Measurements from ENCODE around the gene HIVEP3.

The HIVEP3 gene

GRCh38 chr1:41730806-41731205 is 187.9 kb downstream of the HIVEP3 start:
- DNase-seq (ENCODE audit: low read depth) = no peak

DNA sequence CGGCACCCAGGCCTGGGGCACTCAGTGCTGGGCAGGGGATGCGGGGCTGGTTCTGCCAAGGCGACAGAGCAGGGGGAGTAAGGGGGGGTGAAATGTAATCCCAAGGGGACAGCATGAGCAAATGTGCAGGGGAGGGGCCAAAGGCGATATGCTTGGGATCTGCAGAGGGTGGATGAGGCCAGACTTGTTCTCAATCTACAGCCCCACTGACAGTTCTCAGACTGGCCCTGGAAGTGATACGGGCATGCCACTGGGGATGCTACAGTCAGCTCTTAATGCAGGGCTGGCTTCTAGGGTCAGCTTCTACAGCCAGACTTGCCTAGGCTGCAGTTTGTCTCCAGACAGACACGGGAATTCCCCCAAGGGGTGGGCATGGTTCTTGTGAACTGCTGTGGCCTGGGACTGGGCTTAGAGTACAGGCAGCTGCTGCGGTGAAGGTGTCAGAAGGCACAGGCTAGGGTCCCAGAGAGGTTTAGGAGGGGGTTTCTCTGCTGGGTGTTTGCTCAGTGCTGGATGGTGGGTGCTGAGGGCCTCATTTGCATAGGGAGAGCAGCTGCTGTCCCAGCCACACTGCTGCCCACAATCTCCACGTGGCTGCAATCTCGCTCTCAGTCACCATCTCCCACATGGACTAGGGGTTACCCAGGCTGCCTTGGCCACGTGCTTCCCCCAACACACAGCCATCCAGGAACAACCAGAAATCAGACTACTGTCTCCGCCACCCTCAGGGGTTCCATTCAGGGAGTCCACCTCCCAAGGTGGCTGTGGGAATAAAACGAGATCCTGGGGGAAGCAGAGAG is 190.1 kb downstream of the HIVEP3 start:
- peak; percentile 36 for DNase-seq (ENCODE audit: low read depth)

DNA sequence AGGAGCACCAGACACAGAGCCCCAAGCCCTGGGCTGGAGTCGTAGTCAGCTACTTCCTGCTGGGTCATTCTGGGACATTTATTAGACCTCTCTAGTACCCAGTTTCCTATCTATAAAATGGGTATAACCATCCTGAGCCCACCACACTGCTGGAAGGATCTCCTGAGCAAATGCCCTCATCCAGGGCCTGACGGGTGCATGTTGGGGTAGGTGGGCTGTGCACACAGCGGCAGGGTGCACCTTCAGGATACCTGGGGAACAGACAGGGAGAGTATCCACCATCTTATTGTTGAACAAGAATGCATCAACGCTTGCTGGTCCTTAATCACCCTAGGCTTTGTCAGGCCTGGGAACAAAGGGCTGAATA is 191.0 kb downstream of the HIVEP3 start:
- no peak for DNase-seq (ENCODE audit: low read depth)

GRCh38 chr1:41726899-41727748 is 191.6 kb downstream of the HIVEP3 start:
- no peak for DNase-seq (ENCODE audit: low read depth)

GRCh38 chr1:41726292-41726691 is 192.4 kb downstream of the HIVEP3 start:
- DNase-seq (ENCODE audit: low read depth) = no peak

DNA sequence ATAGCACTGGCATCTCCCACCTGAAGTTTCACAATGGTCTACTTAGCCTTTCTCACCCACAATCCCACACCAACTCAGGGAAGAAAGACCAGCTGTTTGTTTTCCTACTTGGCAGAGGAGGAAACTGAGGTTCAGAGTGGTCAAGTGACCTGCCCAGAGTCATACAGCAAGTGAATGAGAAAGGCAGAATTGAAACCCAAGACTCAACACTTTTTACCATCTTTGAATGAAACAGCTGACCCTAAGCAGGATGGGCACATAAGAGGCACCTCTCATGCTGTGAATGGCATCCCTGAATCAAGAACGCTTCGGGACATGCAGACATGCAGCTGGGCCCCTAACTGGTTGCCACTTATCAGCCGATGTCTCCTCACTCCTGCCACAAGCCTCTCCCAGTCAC is 193.8 kb downstream of the HIVEP3 start:
- no peak for DNase-seq (ENCODE audit: low read depth)

GRCh38 chr1:41724248-41724647 is 194.5 kb downstream of the HIVEP3 start:
- DNase-seq (ENCODE audit: low read depth) = no peak

DNA sequence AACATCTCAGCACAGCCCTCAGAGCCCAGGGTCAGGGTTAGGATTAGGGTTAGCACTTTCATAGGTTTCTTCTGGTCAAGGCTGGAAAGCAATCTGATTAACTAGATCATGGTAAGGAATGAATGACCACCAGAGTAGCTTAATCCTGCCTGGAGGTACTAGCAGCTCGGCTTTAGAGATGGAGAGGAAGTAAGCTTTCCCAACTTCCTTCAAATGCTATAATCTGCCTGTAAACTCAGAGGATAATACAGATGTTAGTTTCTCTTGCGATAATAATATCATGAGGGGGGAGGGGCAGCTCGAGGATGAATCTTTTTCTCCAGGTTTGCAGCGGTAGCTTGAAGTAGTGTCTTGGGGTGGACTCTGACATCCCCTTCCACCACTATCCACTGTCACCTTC is 194.9 kb downstream of the HIVEP3 start:
- no peak for DNase-seq (ENCODE audit: low read depth)

- DNase-seq (ENCODE audit: low read depth) = no peak
These were observed 196.5 kb downstream of the HIVEP3 start for GRCh38 chr1:41722184-41722583.

DNA sequence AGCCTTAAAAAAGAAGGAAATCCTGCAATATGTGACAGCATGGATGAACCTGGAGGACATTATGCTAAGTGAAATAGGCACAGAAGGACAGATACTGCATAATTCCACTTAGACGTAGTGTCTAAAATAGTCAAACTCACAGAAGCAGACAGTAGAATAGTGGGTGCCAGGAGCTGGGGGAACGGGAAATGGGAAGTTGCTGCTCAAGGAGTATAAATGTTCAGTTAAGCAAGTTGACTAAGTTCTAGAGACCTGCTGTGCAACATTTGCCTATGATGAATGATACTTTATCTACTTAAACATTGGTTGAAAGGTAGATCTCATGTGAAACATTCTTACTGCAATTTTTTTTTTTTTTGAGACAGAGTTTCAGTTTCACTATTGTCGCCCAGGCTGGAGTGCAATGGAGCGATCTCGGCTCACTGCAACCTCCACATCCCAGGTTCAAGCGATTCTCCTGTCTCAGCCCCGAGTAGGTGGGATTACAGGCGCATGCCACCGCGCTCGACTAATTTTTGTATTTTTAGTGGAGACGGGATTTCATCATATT is 197.8 kb downstream of the HIVEP3 start:
- no peak for DNase-seq (ENCODE audit: low read depth)

DNA sequence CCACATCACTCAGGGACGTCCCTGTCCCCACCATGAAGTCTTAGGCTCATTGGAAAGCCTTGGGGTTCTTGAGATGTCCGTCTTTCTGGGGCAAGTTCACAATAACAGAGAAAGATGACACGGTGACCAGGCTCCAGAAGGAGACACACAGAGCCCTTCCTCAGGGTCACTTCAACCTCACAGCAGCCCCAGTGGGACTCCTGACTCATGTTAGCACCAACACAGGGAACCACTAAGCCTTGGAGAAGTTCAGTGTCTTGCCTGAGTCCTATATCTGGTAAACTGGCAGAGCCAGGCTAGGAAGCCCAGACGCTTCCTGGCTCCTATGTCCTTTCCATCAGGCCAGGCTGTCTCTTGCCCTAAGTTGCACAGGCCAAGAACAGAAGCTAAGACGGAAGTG is 199.1 kb downstream of the HIVEP3 start:
- DNase-seq (ENCODE audit: low read depth) = no peak

- DNase-seq (ENCODE audit: low read depth) = no peak
These were observed 199.6 kb downstream of the HIVEP3 start for GRCh38 chr1:41719128-41719527.

GRCh38 chr1:41718497-41718896 is 200.2 kb downstream of the HIVEP3 start:
- no peak for DNase-seq (ENCODE audit: low read depth)

GRCh38 chr1:41716188-41717130 is 202.3 kb downstream of the HIVEP3 start:
- no peak for DNase-seq (ENCODE audit: low read depth)

- DNase-seq (ENCODE audit: low read depth) = no peak
These were observed 203.2 kb downstream of the HIVEP3 start for GRCh38 chr1:41715441-41716095.

DNA sequence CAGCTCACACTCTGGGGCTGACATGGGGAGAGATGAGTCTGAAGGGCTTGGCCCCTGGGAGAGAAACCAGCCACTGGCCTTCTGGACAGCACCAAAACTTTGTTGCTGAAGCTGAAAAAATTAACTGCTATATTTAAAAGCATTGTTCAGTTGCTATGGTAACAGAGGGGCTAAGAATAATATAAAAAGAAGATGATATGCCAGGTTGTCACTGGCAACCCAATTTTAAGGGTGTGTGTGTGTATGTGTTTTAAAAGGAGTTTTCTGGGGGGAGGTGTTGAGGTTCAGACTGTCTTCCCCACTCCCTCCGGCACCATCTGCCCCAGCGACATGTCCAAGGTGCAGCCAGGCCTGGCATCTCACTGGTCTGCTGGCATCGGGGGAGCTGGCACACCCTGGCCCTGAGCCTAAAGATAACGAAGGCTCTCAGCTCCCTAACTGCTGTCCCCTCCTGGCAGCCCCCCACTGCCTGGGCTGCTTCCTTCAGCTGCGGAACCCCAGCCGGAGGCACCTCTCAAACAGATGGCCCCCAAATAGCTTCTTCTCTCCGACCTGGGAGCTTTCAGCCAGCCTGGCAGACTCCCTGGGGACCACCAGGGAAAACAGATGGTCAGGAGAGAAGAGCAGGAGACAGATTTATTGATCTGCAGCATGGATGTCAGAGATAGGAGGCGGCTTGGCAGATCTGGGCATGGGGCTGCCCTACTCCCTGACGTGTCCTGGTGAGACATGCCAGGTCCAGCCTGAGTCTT is 203.9 kb downstream of the HIVEP3 start:
- no peak for DNase-seq (ENCODE audit: low read depth)

GRCh38 chr1:41713557-41714327 is 205.0 kb downstream of the HIVEP3 start:
- no peak for DNase-seq (ENCODE audit: low read depth)

GRCh38 chr1:41713141-41713540 is 205.6 kb downstream of the HIVEP3 start:
- no peak for DNase-seq (ENCODE audit: low read depth)

DNA sequence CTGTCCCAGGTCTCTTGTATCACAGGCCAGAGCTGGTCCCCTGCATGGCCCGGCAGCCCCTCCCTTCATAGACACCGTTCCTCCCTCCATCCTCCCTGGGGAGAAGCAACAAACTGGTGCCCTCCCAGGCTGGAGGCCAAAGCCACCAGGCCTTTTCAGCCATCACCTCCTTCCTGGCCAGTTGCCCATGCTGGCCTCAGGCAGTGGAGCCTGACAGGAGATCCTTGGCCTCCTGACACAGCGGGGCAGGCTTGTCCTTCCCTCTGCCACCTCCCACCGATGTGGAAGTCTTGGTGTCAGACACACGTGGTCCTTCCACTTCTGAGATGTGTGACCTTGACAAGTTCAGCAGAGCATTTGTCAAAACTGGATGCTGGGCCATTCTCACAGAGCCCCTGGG is 206.0 kb downstream of the HIVEP3 start:
- DNase-seq (ENCODE audit: low read depth) = no peak

DNA sequence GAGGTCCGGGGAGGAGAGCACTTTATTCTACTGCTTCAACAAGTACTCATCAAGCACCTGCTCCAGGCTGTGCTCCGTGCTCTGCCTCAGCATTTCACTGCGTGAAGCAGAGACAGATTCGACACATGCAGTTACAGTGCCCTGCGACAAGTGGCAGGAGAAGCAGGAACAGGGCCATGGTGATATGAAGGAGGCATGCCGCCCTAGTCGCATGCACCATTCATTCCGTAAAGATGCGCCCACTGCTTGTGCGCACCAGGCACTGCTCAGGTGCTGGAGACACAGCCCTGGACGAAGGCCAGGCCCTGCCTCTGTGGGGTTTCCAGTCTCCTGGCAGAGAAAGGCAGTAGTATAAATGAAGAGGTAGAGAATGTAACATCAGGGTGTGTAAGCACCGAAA is 206.6 kb downstream of the HIVEP3 start:
- no peak for DNase-seq (ENCODE audit: low read depth)

Data from activated T-helper 9 cell treated with anti-CD3 and anti-CD28 coated beads, Interleukin-2, amount 50 U/mL, for 16 hours (primary cell).